CD4-positive, alpha-beta T cell treated with Interleukin-4 for 4 hours (primary cell): ENCODE data around the gene TIMM10.
"Not testable (repeated sequence)": the region's sequence is repeated elsewhere in the genome, so short reads cannot be mapped to it uniquely, and the experiment has no call there.

Experiments used
- DNase-seq: peaks from one replicate; pipeline ENCODE4 v3.0.0-alpha.2; 2020

TIMM10 gene

GRCh38 chr11:57541169-57541568 lies 10.6 kb upstream of the TIMM10 start:
- no peak for DNase-seq

GRCh38 chr11:57539342-57539741 lies 8.8 kb upstream of the TIMM10 start:
- DNase-seq: no peak

- no peak for DNase-seq
Observed at GRCh38 chr11:57536947-57537619, 6.5 kb upstream of the TIMM10 start, which contains the start of gene SMTNL1. SMTNL1 (plus strand) TSS chr11:57537595; CDS start chr11:57542643, 5,048 bp downstream.

- DNase-seq: not testable (repeated sequence)
Observed at GRCh38 chr11:57534449-57534848, 3.9 kb upstream of the TIMM10 start.

- DNase-seq: no peak
Observed at GRCh38 chr11:57530215-57530595, 349 bp downstream of the TIMM10 start.

GRCh38 chr11:57529012-57529411 lies 1.5 kb downstream of the TIMM10 start:
- DNase-seq: no peak

- peak; percentile 69 for DNase-seq
Observed at GRCh38 chr11:57527056-57527631, 3.4 kb downstream of the TIMM10 start.

- DNase-seq: no peak
Observed at GRCh38 chr11:57523419-57523818, 7.1 kb downstream of the TIMM10 start.

- DNase-seq: no peak
Observed at GRCh38 chr11:57521116-57521515, 9.4 kb downstream of the TIMM10 start.

GRCh38 chr11:57516061-57516443 lies 14.5 kb downstream of the TIMM10 start:
- no peak for DNase-seq

GRCh38 chr11:57515332-57516060 lies 15.1 kb downstream of the TIMM10 start, which contains the start of gene SLC43A1:
SLC43A1 (minus strand) TSS chr11:57515702; CDS start chr11:57514111, 1,591 bp downstream.
- no peak for DNase-seq

- DNase-seq: peak; percentile 33
Observed at GRCh38 chr11:57514538-57515331, 15.8 kb downstream of the TIMM10 start.

GRCh38 chr11:57513911-57514537 lies 16.5 kb downstream of the TIMM10 start:
- no peak for DNase-seq

- DNase-seq: no peak
Observed at GRCh38 chr11:57513452-57513795, 17.1 kb downstream of the TIMM10 start.

- no peak for DNase-seq
Observed at GRCh38 chr11:57512646-57513451, 17.7 kb downstream of the TIMM10 start.

- no peak for DNase-seq
Observed at GRCh38 chr11:57511741-57512430, 18.7 kb downstream of the TIMM10 start.

GRCh38 chr11:57508341-57509170 lies 22.0 kb downstream of the TIMM10 start:
- no peak for DNase-seq

- no peak for DNase-seq
Observed at GRCh38 chr11:57506522-57506921, 24.0 kb downstream of the TIMM10 start.

- DNase-seq: no peak
Observed at GRCh38 chr11:57504511-57504910, 26.0 kb downstream of the TIMM10 start.

- DNase-seq: no peak
Observed at GRCh38 chr11:57502870-57503269, 27.7 kb downstream of the TIMM10 start.
